T-helper 1 cell treated with Interleukin-12 subunit alpha and Interleukin-12 subunit beta and Interleukin-4 antibody, amounts not matched to agents 30 μg/mL and 1 μg/mL, for 36 hours (primary cell): Measurements from ENCODE around the gene IGF1R.

Experiments
- H3K27ac Mint-ChIP-seq: one replicate; pipeline ENCODE4 v1.8.0; 2021; ENCODE audit warnings: mild to moderate bottlenecking, mixed read lengths
- H3K27me3 Mint-ChIP-seq: one replicate; pipeline ENCODE4 v1.8.0; 2021; ENCODE audit warnings: low read depth, mixed read lengths
- H3K36me3 Mint-ChIP-seq: one replicate; pipeline ENCODE4 v1.8.0; 2021; ENCODE audit warnings: low read depth, mixed read lengths
- H3K4me1 Mint-ChIP-seq: one replicate; pipeline ENCODE4 v1.8.0; 2021; ENCODE audit warnings: low read depth, mixed read lengths
- H3K4me3 Mint-ChIP-seq: one replicate; pipeline ENCODE4 v1.8.0; 2021; ENCODE audit warnings: mild to moderate bottlenecking, moderate library complexity, mixed read lengths
- H3K9me3 Mint-ChIP-seq: one replicate; pipeline ENCODE4 v1.8.0; 2021; ENCODE audit warnings: mixed read lengths

Gene IGF1R

DNA sequence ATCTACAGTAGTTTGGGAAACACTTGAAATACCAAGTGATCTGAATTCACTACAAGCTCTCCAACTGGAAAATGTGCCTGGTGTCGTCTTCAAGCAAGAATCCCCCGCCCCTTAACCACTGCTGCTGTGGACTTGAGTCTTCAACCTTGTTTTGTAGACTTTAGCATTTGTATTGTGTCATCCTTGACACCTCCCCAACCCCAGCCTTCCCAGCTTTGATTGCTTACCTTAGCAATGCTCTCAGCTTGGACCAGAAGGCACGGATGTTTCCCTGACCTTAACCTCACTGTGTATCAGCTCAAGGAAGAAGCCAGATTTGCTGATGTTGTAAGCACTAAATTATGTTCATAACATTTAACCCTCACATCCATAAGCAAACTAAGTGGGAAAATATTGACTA, 146.4 kb downstream of the IGF1R start:
- H3K4me1 Mint-ChIP-seq: peaks cover 2% of the 10 kb centered on the region
- no peaks in the 10 kb centered on the region for H3K36me3 Mint-ChIP-seq
- H3K27ac Mint-ChIP-seq: no peak overlapping the region
- no peaks in the 10 kb centered on the region for H3K27me3 Mint-ChIP-seq
- H3K4me3 Mint-ChIP-seq: no peak overlapping the region
- H3K9me3 Mint-ChIP-seq: no peaks in the 10 kb centered on the region

DNA sequence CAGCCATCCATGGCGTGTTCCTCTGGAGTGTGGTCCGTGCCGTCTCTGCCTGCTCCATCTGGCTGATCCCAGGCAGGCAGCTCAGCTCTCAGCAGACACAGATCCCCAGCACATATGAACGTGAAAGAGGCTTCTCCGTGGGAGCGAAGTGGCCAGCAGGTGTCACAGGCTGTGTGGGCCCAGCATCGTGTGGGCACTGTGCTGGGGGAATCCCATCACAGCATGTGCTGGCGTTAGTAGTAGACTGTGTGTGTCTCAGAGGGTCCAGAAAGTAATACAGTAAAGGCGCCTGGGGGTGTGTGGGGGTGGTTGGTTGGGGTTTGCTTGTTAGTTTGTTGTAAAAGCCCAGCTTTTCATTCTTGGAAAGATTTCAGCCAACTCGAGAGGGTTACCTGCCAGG, 147.6 kb downstream of the IGF1R start:
- H3K27ac Mint-ChIP-seq: no peak overlapping the region
- H3K4me1 Mint-ChIP-seq: peaks cover 7% of the 10 kb centered on the region
- no peaks in the 10 kb centered on the region for H3K36me3 Mint-ChIP-seq
- H3K9me3 Mint-ChIP-seq: no peaks in the 10 kb centered on the region
- no peak overlapping the region for H3K4me3 Mint-ChIP-seq
- H3K27me3 Mint-ChIP-seq: no peaks in the 10 kb centered on the region

DNA sequence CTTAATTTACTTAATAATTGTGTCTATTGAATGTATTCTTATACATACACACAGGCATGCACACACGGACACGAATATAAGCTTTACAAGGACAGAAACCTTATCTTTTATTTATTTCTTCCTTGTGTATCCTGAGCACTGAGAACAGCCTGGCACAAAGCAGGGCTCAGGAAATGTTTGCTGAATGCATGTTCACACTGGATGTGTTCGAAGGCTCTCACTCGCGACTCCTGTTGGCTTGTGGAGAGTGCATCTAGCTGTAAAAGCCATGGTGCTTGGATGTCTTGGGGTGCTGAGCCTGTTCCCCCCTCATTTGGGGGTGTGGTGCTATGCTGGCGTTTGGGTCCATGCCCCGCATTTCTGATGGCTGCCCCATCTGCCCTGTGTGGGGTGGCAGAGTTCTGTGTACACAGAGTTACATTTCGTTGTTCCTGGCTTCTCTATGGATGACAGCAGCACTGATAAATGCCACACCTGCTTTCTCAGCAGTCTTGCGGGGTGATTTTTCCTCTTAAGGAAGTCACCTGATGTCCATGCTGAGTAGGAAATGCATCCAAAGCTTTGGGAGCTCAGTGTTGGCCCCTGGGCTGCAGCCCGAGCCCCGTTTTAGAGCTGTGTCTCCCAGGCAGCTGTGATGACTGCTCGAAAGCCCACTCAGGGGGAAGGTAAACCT, 148.5 kb downstream of the IGF1R start:
- no peaks in the 10 kb centered on the region for H3K27me3 Mint-ChIP-seq
- H3K4me1 Mint-ChIP-seq: peaks cover 10% of the 10 kb centered on the region
- H3K9me3 Mint-ChIP-seq: no peaks in the 10 kb centered on the region
- no peak overlapping the region for H3K27ac Mint-ChIP-seq
- no peaks in the 10 kb centered on the region for H3K36me3 Mint-ChIP-seq
- no peak overlapping the region for H3K4me3 Mint-ChIP-seq

DNA sequence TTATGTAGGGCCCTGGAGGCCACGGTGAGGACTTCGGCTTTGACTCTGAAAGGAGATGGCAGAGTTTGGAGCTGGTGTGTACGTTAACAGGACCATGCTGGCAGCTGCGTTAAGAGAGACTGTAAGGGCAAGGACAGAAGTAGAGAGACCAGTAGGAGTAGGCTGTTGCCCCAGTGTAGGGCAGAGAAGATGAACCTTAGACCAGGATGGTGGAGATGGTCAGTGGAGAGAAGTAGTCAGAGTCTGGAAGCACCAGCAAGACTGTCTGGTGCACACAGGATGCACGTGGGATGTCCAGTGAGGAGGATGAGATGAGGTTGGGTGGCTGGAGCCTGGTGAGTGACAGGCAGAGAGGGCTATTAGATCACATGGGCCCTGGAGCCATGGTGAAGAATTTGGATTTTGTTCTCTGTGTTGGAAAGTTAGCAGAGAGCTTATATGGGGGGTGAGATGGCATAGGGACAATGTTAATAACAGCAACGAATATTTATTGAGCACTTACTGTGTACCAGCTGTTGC, 150.1 kb downstream of the IGF1R start:
- Mint-ChIP-seq H3K9me3 (no peaks in the 10 kb centered on the region), H3K4me1 (peaks cover 7% of the 10 kb centered on the region), H3K36me3 (no peaks in the 10 kb centered on the region), H3K27me3 (no peaks in the 10 kb centered on the region), H3K4me3 (no peak overlapping the region), H3K27ac (no peak overlapping the region)

DNA sequence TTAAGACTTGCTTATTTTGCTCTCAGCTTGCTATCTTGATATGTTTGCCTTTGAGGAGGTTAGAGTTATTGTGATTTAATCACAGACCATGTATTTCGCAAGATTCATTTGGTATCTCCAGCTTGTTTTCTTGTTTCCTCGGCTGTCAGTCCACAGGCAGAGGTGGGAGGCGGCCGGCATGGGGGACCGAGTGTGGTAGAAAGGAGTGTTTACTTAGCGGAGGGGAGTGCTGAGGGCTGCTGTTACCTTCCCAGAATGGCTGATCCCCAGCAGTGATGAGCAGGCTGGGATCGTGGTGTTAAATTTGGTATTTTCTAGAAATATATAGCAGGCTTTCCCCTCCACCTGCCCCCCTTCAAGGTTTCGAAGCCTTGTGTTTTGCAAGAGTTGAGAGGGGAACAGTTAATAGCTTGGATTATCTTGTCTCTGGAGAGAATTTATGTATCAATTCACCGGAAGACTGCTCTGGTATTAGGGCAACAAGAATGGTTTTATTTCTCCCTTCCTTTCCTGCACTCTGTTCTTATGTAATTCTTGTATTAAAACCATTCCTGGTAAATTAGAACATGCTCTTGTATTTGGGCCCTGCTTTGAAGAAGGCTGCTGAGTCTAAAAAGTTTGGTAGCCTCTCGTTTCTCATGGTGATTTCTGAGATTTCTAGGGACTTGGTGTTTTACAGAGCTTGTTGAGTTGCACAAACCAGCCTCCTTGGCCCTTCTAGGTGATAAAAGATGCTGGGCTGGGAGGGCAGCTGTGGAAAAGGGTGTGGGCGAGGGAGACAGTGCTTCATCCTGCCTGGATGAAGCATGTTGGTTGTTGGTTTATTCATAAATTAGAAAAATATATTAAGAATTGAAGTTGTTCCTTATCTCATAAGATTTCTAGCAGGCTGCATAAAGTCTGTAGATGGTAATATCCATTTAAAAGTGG, 151.4 kb downstream of the IGF1R start:
- no peak overlapping the region for H3K4me3 Mint-ChIP-seq
- H3K27ac Mint-ChIP-seq: no peak overlapping the region
- no peaks in the 10 kb centered on the region for H3K27me3 Mint-ChIP-seq
- no peaks in the 10 kb centered on the region for H3K36me3 Mint-ChIP-seq
- H3K4me1 Mint-ChIP-seq: peaks cover 7% of the 10 kb centered on the region
- no peaks in the 10 kb centered on the region for H3K9me3 Mint-ChIP-seq

DNA sequence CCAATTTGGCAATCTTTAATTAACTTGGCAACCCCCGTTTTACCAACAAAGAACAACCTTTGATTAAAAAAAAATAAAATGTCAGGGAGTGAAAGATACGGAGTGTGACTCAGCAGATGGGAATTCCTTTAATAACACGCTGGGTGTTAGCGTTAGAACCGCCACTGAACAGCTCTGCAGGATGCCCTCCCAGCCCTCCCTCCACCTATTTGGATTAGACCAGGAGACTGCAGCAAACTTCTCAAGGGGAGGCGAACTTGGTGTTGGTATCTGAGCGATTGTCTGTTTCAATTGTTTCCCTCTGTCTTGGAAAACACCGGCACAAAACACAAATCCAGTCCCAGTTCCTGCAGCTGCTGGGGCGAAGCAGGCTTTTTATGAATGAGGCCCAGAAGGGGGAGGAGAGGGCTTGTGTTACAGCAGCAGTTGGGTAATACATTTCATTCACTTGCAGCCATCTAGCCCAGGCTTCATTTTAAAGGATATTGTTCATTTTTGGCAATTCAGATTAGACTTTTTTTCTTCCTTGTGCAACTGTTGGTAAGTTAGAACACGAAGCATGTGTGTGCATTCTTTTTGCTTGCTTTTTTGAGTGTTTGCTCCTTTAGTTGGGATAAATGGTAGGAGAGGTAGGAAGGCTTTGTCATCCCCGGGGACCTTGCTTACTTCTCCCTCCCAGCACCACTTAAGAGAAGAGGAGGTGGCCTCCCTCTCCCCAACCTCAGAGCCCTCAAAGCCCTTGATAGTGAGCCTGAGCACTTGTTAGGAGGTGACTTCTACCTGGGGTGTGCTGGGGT, 152.3 kb downstream of the IGF1R start:
- Mint-ChIP-seq H3K27me3 (no peaks in the 10 kb centered on the region), H3K9me3 (no peaks in the 10 kb centered on the region), H3K27ac (no peak overlapping the region), H3K4me3 (no peak overlapping the region), H3K36me3 (no peaks in the 10 kb centered on the region), H3K4me1 (peaks cover 7% of the 10 kb centered on the region)

DNA sequence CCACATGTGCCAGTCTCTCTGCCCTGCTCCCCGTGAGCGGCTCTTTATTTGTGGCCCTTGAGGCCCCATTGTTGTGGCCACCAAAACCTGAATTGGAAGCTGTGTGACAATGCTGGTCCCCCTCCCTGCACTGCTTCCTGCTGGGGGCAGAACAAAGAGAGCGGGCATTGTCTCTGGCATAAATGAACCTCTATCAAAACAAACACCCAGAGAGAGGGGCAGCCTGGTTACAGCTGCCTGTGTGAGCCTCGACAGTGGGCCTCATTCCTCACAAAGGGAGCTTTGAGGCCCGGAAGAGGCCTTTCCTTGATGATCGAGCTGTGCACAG, 152.9 kb downstream of the IGF1R start:
- peaks cover 7% of the 10 kb centered on the region for H3K4me1 Mint-ChIP-seq
- H3K4me3 Mint-ChIP-seq: no peak overlapping the region
- no peaks in the 10 kb centered on the region for H3K9me3 Mint-ChIP-seq
- no peaks in the 10 kb centered on the region for H3K36me3 Mint-ChIP-seq
- H3K27ac Mint-ChIP-seq: no peak overlapping the region
- H3K27me3 Mint-ChIP-seq: no peaks in the 10 kb centered on the region

DNA sequence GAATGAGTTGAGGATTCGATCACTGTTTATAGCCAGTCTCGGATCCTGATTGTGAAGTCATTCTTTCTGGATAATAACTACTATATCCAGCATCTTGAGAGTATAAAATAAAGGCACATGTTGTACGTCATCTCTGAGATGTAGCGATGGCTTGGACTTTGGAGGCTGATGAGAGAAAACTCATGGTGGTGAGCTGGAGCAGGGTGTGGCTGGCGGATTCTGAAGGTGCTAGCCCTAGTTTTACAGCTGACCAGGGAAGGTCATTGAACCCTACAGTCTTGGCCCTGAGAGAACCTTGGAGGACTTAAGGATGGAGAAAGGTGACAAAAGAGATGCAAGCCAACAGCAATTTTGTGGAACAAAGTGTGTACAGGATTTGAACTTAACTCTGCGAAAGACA, 153.8 kb downstream of the IGF1R start:
- H3K4me3 Mint-ChIP-seq: no peak overlapping the region
- no peaks in the 10 kb centered on the region for H3K36me3 Mint-ChIP-seq
- no peaks in the 10 kb centered on the region for H3K27me3 Mint-ChIP-seq
- no peak overlapping the region for H3K27ac Mint-ChIP-seq
- no peaks in the 10 kb centered on the region for H3K9me3 Mint-ChIP-seq
- H3K4me1 Mint-ChIP-seq: peaks cover 7% of the 10 kb centered on the region

DNA sequence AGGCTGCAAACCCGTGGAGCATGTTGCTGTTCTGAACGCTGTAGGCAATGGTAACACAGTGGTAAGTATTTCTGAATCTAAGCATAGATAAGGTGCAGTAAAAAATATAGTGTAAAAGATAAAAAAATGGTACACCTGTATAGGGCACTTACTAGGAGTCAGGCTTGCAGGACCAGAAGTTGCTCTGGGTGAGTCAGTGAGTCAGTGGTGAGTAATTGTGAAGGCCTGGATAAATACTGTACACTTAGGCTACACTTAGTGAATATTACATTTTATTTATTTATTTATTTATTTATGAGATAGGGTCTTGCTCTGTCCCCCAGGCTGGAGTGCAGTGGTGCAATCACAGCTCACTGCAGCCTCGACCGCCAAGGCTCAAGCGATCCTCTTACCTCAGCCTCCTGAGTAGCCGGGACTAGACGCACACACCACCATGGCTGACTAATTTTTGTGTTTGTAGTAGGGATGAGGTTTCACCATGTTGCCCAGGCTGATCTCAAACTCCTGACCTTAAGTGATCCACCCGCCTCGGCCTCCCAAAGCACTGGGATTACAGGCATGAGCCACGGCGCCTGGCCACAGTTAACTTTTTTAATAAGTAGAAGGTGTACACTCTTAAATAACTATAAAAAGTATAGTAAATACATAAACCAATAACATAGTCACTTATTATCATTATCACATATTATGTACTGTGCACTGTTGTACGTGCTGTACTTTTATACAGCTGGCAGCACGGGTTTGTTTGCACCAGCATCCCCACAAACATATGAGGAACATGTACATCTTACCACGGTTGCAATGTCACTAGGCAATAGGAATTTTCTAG, 155.1 kb downstream of the IGF1R start:
- Mint-ChIP-seq H3K4me1 (peaks cover 7% of the 10 kb centered on the region), H3K27ac (no peak overlapping the region), H3K36me3 (no peaks in the 10 kb centered on the region), H3K9me3 (no peaks in the 10 kb centered on the region), H3K4me3 (no peak overlapping the region), H3K27me3 (no peaks in the 10 kb centered on the region)

DNA sequence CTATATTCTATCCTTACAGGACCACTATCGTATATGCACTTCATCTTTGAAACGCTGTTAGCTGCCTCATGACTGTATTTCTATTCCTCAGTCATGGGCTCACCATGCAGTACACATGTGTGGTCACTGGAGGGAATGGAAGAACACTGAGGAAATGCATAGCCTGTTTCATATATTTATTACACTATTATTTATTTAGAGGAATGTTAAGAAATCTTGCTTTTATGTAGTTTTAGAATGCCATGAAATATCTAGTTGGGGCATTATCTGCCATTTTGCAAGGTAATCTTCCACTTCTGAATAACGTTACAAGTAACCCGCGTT, 155.7 kb downstream of the IGF1R start:
- no peaks in the 10 kb centered on the region for H3K9me3 Mint-ChIP-seq
- no peaks in the 10 kb centered on the region for H3K36me3 Mint-ChIP-seq
- H3K27me3 Mint-ChIP-seq: no peaks in the 10 kb centered on the region
- H3K27ac Mint-ChIP-seq: no peak overlapping the region
- peaks cover 7% of the 10 kb centered on the region for H3K4me1 Mint-ChIP-seq
- no peak overlapping the region for H3K4me3 Mint-ChIP-seq

DNA sequence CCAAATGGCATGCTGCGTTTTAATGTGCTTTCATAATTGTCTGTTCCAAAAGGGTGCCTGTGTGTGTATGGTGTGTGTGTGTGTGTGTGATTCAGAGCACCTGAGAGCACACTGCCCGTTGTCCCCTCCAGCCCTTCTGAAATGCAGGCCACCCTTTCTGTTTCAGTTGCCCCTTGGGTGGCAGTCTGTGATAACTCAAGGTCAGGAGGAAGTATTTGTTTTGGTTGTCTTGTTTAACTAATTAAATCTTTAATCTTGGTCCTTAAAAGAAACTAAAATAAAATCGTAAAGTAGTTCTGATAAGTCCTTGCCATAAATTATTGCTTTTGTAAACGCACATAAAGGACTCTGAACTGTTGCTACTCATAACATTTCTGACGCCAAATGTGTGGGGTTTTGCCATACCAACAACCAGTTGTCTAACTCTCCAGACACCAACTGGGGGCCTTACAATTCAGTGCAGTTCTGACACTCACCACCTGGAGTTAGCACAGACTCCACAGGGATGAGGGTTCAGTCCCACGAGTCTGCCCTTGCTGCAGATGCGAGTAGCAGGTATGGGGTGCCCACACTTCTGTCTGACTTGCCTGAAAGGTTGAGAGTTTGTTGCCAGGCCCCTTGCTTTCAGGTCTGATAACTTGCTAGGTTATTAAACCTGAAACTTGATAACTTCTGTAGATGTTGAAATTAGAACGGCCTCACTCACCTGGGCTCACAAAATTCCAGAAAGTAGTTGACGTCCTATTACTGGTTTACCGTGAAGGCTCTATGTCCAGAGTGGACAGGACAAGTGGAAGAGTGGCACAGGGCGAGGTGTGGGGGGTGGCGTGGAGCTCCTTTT, 157.3 kb downstream of the IGF1R start:
- H3K4me1 Mint-ChIP-seq: peaks cover 6% of the 10 kb centered on the region
- H3K9me3 Mint-ChIP-seq: no peaks in the 10 kb centered on the region
- H3K4me3 Mint-ChIP-seq: no peak overlapping the region
- H3K36me3 Mint-ChIP-seq: no peaks in the 10 kb centered on the region
- H3K27ac Mint-ChIP-seq: no peak overlapping the region
- H3K27me3 Mint-ChIP-seq: no peaks in the 10 kb centered on the region

DNA sequence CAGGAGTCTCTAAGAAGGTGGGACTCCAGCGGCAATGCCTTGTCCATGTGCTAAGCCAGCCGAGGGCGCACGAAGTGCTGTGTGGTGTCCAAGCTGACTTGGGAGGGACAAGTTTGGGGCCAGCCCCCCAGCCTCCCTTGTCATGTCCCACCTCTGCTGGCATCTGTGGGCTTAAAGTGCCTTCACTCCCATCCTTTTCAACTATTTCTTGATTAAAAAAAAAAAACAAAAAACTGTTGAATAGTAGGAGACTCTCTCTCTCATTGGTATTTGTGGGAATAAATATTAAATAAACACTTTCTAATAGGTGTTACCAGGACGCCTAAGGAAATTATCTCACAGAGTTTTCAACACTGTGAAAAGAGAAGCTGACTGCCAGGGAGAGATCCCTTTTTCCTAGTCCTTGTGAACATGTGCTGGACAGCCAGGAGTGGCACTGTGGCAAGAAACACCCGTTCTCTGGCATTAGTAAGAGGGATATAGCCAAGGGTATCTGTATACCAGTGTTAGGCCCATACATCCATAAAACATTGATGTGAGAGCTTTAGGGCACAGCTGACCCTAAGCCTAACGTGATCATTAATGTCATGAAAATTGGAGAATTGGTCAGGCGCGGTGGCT, 158.0 kb downstream of the IGF1R start:
- Mint-ChIP-seq H3K36me3 (no peaks in the 10 kb centered on the region), H3K4me1 (no peaks in the 10 kb centered on the region), H3K9me3 (no peaks in the 10 kb centered on the region), H3K4me3 (no peak overlapping the region), H3K27me3 (no peaks in the 10 kb centered on the region), H3K27ac (no peak overlapping the region)

DNA sequence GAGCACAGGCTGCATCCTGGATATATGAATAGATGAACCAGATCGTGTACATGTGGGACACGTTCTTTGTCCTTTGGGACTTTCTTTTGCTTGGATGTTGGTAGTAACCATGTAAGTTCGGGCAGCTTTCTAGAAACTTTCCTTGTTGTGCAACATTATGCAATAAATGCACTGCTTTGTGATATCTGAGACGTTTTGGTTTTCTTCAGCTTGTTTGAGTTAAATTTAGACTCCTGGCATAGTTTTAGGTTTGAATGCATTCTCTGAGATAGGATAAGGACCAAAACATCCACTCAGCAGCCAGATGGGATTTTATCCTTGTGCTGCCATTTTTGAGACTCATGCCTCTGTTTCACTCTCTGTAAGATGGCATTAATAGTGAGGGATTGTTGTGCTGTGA, 158.9 kb downstream of the IGF1R start:
- no peaks in the 10 kb centered on the region for H3K36me3 Mint-ChIP-seq
- no peak overlapping the region for H3K4me3 Mint-ChIP-seq
- no peak overlapping the region for H3K27ac Mint-ChIP-seq
- H3K9me3 Mint-ChIP-seq: no peaks in the 10 kb centered on the region
- H3K4me1 Mint-ChIP-seq: no peaks in the 10 kb centered on the region
- H3K27me3 Mint-ChIP-seq: no peaks in the 10 kb centered on the region
